GM18508 (cell line): ENCODE measurements around the gene TRIM38.
"Not testable (repeated sequence)": the region's sequence is repeated elsewhere in the genome, so short reads cannot be mapped to it uniquely, and the experiment has no call there.

Source experiments
- ATAC-seq: cut with Tn5 transposase; IDR thresholded peaks from one replicate; pipeline ENCODE4 v1.9.1; 2021; ENCODE audit warnings: moderate number of reproducible peaks; ENCODE audit not compliant: insufficient read depth, unreplicated experiment

TRIM38 gene

GRCh38 chr6:26000366-26001144, 38.0 kb downstream of the TRIM38 start:
- ATAC-seq: no peak

GRCh38 chr6:26003102-26003694, 40.6 kb downstream of the TRIM38 start:
- ATAC-seq: no peak

- no peak for ATAC-seq
Observed at GRCh38 chr6:26006086-26006939, 43.7 kb downstream of the TRIM38 start.

- not testable (repeated sequence) for ATAC-seq
Observed at GRCh38 chr6:26006940-26007305, 44.3 kb downstream of the TRIM38 start.

- no peak for ATAC-seq
Observed at GRCh38 chr6:26008470-26008869, 45.9 kb downstream of the TRIM38 start.

- no peak for ATAC-seq
Observed at GRCh38 chr6:26009817-26010216, 47.2 kb downstream of the TRIM38 start.

GRCh38 chr6:26012061-26012460, 49.5 kb downstream of the TRIM38 start:
- no peak for ATAC-seq

GRCh38 chr6:26014386-26014785, 51.8 kb downstream of the TRIM38 start:
- ATAC-seq: not testable (repeated sequence)

- ATAC-seq: no peak
Observed at GRCh38 chr6:26016245-26016962, 53.8 kb downstream of the TRIM38 start.

GRCh38 chr6:26016963-26017631, 54.5 kb downstream of the TRIM38 start:
- no peak for ATAC-seq

- no peak for ATAC-seq
Observed at GRCh38 chr6:26017632-26017966, 55.0 kb downstream of the TRIM38 start.

GRCh38 chr6:26019261-26019830, 56.7 kb downstream of the TRIM38 start:
- no peak for ATAC-seq

- no peak for ATAC-seq
Observed at GRCh38 chr6:26019967-26020328, 57.3 kb downstream of the TRIM38 start.

- ATAC-seq: peak; percentile 39
Observed at GRCh38 chr6:26020329-26021000, 57.9 kb downstream of the TRIM38 start.

- ATAC-seq: no peak
Observed at GRCh38 chr6:26021001-26021349, 58.4 kb downstream of the TRIM38 start.

- no peak for ATAC-seq
Observed at GRCh38 chr6:26021350-26022131, 58.9 kb downstream of the TRIM38 start.

- no peak for ATAC-seq
Observed at GRCh38 chr6:26022132-26022472, 59.5 kb downstream of the TRIM38 start.

GRCh38 chr6:26022737-26023136, 60.1 kb downstream of the TRIM38 start:
- no peak for ATAC-seq

- ATAC-seq: no peak
Observed at GRCh38 chr6:26024651-26025046, 62.0 kb downstream of the TRIM38 start.
